GM19193 (cell line): Measurements from ENCODE around the gene INTS7.

Source experiments
- POLR2A ChIP-seq: IDR thresholded peaks from 4 replicates; pipeline ENCODE4 v1.6.1; 2011; ENCODE audit not compliant: insufficient read depth, insufficient read length; ENCODE audit errors: extremely low read depth

INTS7 gene

GRCh38 chr1:211932933-211933254 lies 102.5 kb downstream of the INTS7 start:
- TF ChIP-seq POLR2A, result no peak

- TF ChIP-seq POLR2A, result no peak
Observed at GRCh38 chr1:211932231-211932932, 103.0 kb downstream of the INTS7 start.

DNA sequence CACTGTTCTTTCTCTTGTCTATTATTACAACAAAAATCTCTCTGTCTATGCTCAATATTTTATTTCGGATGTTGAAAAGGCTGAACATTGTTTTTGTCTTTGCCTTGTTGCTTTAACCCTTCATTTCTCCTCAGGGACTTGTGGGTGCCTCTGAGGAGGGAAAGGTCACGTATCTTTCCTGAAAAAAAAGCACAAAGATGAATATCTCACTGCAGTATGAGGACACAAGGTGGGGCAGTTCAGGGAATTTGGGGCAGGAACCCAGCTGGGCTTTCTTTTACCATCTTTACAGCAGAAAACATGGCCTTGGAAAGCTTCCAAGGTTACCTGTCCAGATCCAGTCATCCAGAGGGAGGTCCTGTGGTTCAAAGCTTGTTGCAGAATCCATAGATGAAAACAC lies 105.7 kb downstream of the INTS7 start:
- no peak for TF ChIP-seq POLR2A

GRCh38 chr1:211928993-211929637 lies 106.2 kb downstream of the INTS7 start:
- no peak for TF ChIP-seq POLR2A

GRCh38 chr1:211928290-211928801 lies 107.0 kb downstream of the INTS7 start:
- TF ChIP-seq POLR2A, result no peak

DNA sequence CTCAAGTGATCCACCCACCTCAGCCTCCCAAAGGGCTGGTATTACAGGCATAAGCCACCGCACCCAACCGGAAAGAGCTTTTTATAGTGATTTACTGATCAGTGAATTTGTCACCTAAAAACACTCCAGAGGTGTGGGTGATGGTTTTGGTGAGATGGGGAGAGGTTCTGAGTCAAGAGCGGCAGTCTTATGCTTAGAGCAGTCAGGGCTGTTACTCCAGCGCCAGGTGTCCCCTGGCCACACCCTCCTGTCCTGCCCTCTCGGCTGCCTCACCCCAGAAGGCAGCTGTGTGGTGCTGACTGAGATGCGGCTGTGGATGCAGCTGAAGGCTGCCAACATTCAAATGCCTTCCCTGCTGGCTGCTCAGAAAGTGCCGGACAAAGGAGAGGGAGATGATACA lies 110.3 kb downstream of the INTS7 start:
- no peak for TF ChIP-seq POLR2A

DNA sequence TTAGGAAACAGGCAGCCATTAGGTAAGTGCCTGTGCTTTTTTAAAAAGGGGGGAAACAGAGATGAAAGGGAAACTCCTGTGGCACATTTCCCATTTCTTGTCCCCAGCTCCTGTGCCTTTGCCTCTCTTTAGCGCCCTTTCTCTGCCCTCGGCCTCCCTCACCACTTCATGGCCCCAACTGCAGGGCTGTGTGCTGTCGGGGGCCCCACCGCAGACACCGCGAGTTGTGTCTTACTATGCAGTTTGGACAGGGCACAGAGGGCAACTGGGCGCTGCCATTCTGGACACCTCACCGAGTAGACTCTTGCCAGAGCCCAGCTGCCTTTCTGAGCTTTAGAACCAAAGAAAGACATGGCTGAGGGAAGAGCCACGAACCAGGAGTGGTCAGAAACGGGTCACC lies 111.1 kb downstream of the INTS7 start:
- no peak for TF ChIP-seq POLR2A

- TF ChIP-seq POLR2A, result no peak
Observed at GRCh38 chr1:211923095-211923494, 112.3 kb downstream of the INTS7 start.

DNA sequence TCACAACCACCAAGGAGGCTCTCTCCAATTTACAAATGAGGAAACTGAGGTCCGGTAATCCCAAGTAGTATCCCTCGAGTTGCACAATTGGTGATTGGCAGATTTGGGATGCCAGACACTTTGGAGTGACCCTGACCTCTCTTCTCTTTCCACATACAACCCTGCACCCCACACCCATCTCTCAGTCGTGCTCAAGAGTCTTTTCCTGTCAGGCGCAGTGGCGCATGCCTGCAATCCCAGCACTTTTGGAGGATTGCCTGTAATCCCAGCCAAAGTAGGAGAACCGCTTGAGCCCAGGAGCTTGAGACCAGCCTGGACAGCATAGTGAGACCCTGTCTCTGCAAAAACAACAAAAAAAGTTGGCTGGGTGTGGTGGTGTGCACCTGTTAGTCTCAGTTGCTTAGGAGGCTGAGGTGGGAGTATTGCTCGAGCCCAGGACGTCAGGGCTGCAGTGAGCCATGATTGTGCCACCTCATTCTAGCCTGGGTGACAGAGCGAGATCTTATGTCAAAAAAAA lies 113.7 kb downstream of the INTS7 start:
- no peak for TF ChIP-seq POLR2A

DNA sequence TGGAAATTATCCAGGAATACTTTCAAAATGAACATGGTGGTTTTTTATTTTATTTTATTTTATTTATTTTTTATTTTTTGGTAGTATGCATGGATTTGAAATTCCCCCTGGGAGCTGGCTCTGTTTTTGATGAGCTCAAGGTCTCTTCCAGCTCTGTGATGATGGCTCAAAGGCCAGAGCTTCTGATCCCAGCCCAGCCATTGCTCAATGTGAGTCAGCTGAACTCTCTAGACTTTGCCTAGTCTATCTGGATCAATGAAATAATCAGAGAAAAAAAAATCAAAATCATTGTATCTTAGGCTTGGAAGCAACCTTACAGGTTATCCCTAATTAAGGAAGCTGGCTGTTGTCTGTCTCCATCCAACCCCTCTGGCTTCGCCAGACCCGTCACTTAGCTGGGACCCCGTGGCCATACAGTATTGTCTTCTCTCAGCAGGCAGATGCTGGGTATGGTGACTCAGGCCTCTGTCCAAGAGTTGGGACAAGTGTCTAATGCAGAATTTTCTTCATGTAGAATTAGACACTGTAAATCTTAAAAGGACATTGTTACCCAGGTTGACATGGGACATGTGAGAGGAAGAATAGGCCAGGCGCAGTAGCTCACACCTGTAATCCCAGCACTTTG lies 114.6 kb downstream of the INTS7 start:
- TF ChIP-seq POLR2A, result no peak

GRCh38 chr1:211920141-211920572 lies 115.2 kb downstream of the INTS7 start:
- TF ChIP-seq POLR2A, result no peak

DNA sequence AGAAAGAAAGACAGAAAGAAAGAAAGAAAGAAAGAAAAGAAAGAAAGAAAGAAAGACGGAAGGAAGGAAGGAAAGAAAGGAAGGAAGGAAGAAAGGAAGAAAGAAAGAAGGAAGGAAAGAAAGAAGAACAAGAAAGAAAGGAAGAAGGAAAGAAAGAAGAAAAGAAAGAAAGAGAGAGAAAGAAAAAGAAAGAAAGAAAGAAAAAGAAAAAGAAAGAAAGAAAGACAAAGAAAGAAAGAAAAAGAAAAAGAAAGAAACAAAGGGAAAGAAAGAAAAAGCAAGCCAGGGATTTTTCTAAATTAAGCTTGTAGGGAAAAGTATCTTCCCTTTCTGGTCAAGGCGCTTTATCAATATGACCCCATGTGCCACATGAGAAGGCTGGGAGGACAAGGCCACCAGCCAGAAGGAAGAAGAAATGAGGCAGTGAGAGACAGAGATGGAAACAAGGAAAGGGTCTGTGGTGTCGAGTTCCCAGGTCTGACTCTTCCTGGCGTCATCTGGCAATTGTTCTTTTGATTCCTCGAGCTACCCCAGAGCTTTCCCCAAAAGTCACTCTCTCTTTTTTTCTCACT lies 116.4 kb downstream of the INTS7 start:
- no peak for TF ChIP-seq POLR2A

DNA sequence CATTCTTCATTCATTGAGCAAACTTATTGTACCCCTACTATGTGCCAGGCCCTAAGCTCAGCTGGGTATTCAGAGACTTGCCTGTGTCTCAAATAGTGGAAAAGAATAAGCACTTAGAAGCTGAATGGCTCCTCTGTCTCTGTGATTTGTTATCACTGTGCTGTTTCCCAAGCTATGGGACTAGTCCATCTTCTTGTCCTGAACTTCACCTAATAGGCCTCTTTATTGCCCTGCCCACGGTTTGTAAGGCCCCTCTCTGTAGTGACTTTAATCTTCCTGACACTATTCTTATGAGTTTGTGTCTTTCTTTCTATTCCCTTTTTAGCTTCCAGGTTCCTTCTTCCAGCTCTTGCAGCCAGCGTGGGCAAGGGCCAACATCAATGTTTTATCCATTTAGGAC lies 119.4 kb downstream of the INTS7 start:
- TF ChIP-seq POLR2A, result no peak

GRCh38 chr1:211912844-211913432 lies 122.4 kb downstream of the INTS7 start:
- no peak for TF ChIP-seq POLR2A

GRCh38 chr1:211912038-211912437 lies 123.3 kb downstream of the INTS7 start:
- no peak for TF ChIP-seq POLR2A
